ENCODE measurements around the gene SMARCC1.

SMARCC1 gene

GRCh38 chr3:47701388-47701787 is 80.3 kb downstream of the SMARCC1 start:
- Histone ChIP-seq H3K9ac (ENCODE audit: low read depth, low read length) (no peak overlapping the region), H3K27me3 (ENCODE audit: control insufficient read depth, insufficient read depth, low read length) (no peaks in the 10 kb centered on the region), H3K9me3 (ENCODE audit: control insufficient read depth, insufficient read depth, low read length) (no peaks in the 10 kb centered on the region), H3K4me1 (ENCODE audit: control insufficient read depth, insufficient read depth, low read length) (no peaks in the 10 kb centered on the region), H3K36me3 (ENCODE audit: control insufficient read depth, insufficient read depth, low read length) (peaks cover 95% of the 10 kb centered on the region), H3K4me3 (ENCODE audit: low read depth, low read length) (no peak overlapping the region), H3K27ac (ENCODE audit: low read depth, low read length) (no peak overlapping the region)

DNA sequence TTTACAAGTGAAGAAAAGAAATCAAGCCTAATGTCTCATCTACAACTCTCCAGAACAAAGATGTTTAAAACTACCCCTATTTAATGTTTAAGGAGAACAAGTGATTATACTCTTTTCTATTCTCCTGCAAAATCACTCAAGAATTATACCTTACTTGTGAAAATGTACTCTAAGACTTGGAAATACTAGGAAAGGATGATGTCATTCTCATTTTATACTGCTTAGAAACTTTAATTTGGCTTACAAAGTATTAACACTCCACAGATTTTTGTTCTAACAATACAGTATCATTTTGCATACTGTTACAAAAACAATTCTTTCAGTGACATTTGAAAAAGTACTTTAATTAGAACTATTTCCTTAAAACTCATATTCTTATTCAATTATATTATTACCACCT is 89.5 kb downstream of the SMARCC1 start:
- Histone ChIP-seq H3K9me3 (ENCODE audit: control insufficient read depth, insufficient read depth, low read length) (no peaks in the 10 kb centered on the region), H3K4me1 (ENCODE audit: control insufficient read depth, insufficient read depth, low read length) (no peaks in the 10 kb centered on the region), H3K27me3 (ENCODE audit: control insufficient read depth, insufficient read depth, low read length) (no peaks in the 10 kb centered on the region), H3K36me3 (ENCODE audit: control insufficient read depth, insufficient read depth, low read length) (peaks cover 92% of the 10 kb centered on the region), H3K9ac (ENCODE audit: low read depth, low read length) (no peak overlapping the region), H3K4me3 (ENCODE audit: low read depth, low read length) (no peak overlapping the region), H3K27ac (ENCODE audit: low read depth, low read length) (no peak overlapping the region)

- Histone ChIP-seq H3K27ac (ENCODE audit: low read depth, low read length) (no peak overlapping the region), H3K4me3 (ENCODE audit: low read depth, low read length) (no peak overlapping the region)
Measured at GRCh38 chr3:47688488-47688887, 93.2 kb downstream of the SMARCC1 start.

GRCh38 chr3:47685037-47685436 is 96.7 kb downstream of the SMARCC1 start:
- H3K9ac ChIP-seq (ENCODE audit: low read depth, low read length): no peak overlapping the region
- peaks cover 94% of the 10 kb centered on the region for H3K36me3 ChIP-seq (ENCODE audit: control insufficient read depth, insufficient read depth, low read length)
- no peak overlapping the region for H3K4me3 ChIP-seq (ENCODE audit: low read depth, low read length)
- H3K27me3 ChIP-seq (ENCODE audit: control insufficient read depth, insufficient read depth, low read length): no peaks in the 10 kb centered on the region
- no peaks in the 10 kb centered on the region for H3K9me3 ChIP-seq (ENCODE audit: control insufficient read depth, insufficient read depth, low read length)
- no peaks in the 10 kb centered on the region for H3K4me1 ChIP-seq (ENCODE audit: control insufficient read depth, insufficient read depth, low read length)
- H3K27ac ChIP-seq (ENCODE audit: low read depth, low read length): no peak overlapping the region

More at GRCh38 chr3:47688488-47688887, 93.2 kb downstream of the SMARCC1 start:
- no peaks in the 10 kb centered on the region for H3K9me3 ChIP-seq (ENCODE audit: control insufficient read depth, insufficient read depth, low read length)
- no peak overlapping the region for H3K9ac ChIP-seq (ENCODE audit: low read depth, low read length)
- H3K27me3 ChIP-seq (ENCODE audit: control insufficient read depth, insufficient read depth, low read length): no peaks in the 10 kb centered on the region
- no peaks in the 10 kb centered on the region for H3K4me1 ChIP-seq (ENCODE audit: control insufficient read depth, insufficient read depth, low read length)
- H3K36me3 ChIP-seq (ENCODE audit: control insufficient read depth, insufficient read depth, low read length): peaks cover 97% of the 10 kb centered on the region

- Histone ChIP-seq H3K4me3 (ENCODE audit: low read depth, low read length) (no peak overlapping the region), H3K27me3 (ENCODE audit: control insufficient read depth, insufficient read depth, low read length) (no peaks in the 10 kb centered on the region), H3K9me3 (ENCODE audit: control insufficient read depth, insufficient read depth, low read length) (no peaks in the 10 kb centered on the region), H3K36me3 (ENCODE audit: control insufficient read depth, insufficient read depth, low read length) (peaks cover 95% of the 10 kb centered on the region), H3K27ac (ENCODE audit: low read depth, low read length) (no peak overlapping the region), H3K4me1 (ENCODE audit: control insufficient read depth, insufficient read depth, low read length) (no peaks in the 10 kb centered on the region), H3K9ac (ENCODE audit: low read depth, low read length) (no peak overlapping the region)
Measured at GRCh38 chr3:47681016-47681415, 100.7 kb downstream of the SMARCC1 start.

GRCh38 chr3:47678446-47679338 is 103.0 kb downstream of the SMARCC1 start:
- no peak overlapping the region for H3K9ac ChIP-seq (ENCODE audit: low read depth, low read length)
- no peak overlapping the region for H3K27ac ChIP-seq (ENCODE audit: low read depth, low read length)
- no peaks in the 10 kb centered on the region for H3K9me3 ChIP-seq (ENCODE audit: control insufficient read depth, insufficient read depth, low read length)
- H3K4me1 ChIP-seq (ENCODE audit: control insufficient read depth, insufficient read depth, low read length): no peaks in the 10 kb centered on the region
- H3K27me3 ChIP-seq (ENCODE audit: control insufficient read depth, insufficient read depth, low read length): no peaks in the 10 kb centered on the region
- peaks cover 97% of the 10 kb centered on the region for H3K36me3 ChIP-seq (ENCODE audit: control insufficient read depth, insufficient read depth, low read length)
- H3K4me3 ChIP-seq (ENCODE audit: low read depth, low read length): no peak overlapping the region

GRCh38 chr3:47669026-47669749 is 112.5 kb downstream of the SMARCC1 start:
- Histone ChIP-seq H3K4me3 (ENCODE audit: low read depth, low read length) (no peak overlapping the region), H3K9me3 (ENCODE audit: control insufficient read depth, insufficient read depth, low read length) (no peaks in the 10 kb centered on the region), H3K4me1 (ENCODE audit: control insufficient read depth, insufficient read depth, low read length) (no peaks in the 10 kb centered on the region), H3K36me3 (ENCODE audit: control insufficient read depth, insufficient read depth, low read length) (peaks cover 91% of the 10 kb centered on the region), H3K27ac (ENCODE audit: low read depth, low read length) (no peak overlapping the region), H3K9ac (ENCODE audit: low read depth, low read length) (no peak overlapping the region), H3K27me3 (ENCODE audit: control insufficient read depth, insufficient read depth, low read length) (no peaks in the 10 kb centered on the region)

GRCh38 chr3:47666118-47666517 is 115.6 kb downstream of the SMARCC1 start:
- H3K27ac ChIP-seq (ENCODE audit: low read depth, low read length): no peak overlapping the region
- peaks cover 87% of the 10 kb centered on the region for H3K36me3 ChIP-seq (ENCODE audit: control insufficient read depth, insufficient read depth, low read length)
- H3K27me3 ChIP-seq (ENCODE audit: control insufficient read depth, insufficient read depth, low read length): no peaks in the 10 kb centered on the region
- H3K9ac ChIP-seq (ENCODE audit: low read depth, low read length): no peak overlapping the region
- no peak overlapping the region for H3K4me3 ChIP-seq (ENCODE audit: low read depth, low read length)
- H3K9me3 ChIP-seq (ENCODE audit: control insufficient read depth, insufficient read depth, low read length): no peaks in the 10 kb centered on the region
- H3K4me1 ChIP-seq (ENCODE audit: control insufficient read depth, insufficient read depth, low read length): no peaks in the 10 kb centered on the region

GRCh38 chr3:47664519-47664918 is 117.2 kb downstream of the SMARCC1 start:
- Histone ChIP-seq H3K36me3 (ENCODE audit: control insufficient read depth, insufficient read depth, low read length) (peaks cover 86% of the 10 kb centered on the region), H3K27ac (ENCODE audit: low read depth, low read length) (no peak overlapping the region), H3K4me1 (ENCODE audit: control insufficient read depth, insufficient read depth, low read length) (no peaks in the 10 kb centered on the region), H3K9me3 (ENCODE audit: control insufficient read depth, insufficient read depth, low read length) (no peaks in the 10 kb centered on the region), H3K27me3 (ENCODE audit: control insufficient read depth, insufficient read depth, low read length) (no peaks in the 10 kb centered on the region), H3K4me3 (ENCODE audit: low read depth, low read length) (no peak overlapping the region), H3K9ac (ENCODE audit: low read depth, low read length) (no peak overlapping the region)

DNA sequence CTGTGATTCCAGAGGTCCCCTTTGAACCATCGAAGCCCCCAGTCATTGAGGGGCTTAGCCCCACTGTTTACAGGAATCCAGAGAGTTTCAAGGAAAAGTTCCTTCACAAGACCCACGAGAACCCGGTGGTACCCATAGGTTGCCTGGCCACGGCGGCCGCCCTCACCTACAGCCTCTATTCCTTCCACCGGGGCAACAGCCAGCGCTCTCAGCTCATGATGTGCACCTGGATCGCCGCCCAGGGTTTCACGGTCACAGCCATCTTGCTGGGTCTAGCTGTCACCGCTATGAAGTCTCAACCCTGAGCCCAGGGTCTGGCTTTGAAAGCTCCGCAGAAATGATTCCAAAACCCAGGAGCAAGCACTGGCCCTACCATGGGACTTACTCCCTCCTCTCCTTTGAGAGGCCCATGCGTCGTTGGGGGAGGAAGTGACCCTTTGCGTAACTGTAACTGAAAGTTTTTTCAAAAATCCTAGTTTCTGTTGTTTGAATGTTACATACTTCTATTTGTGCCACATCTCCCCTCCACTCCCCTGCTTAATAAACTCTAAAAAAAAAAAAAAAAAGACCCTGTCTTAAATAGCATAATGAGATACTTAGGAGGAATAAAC is 118.0 kb downstream of the SMARCC1 start:
- Histone ChIP-seq H3K27me3 (ENCODE audit: control insufficient read depth, insufficient read depth, low read length) (no peaks in the 10 kb centered on the region), H3K27ac (ENCODE audit: low read depth, low read length) (no peak overlapping the region), H3K4me3 (ENCODE audit: low read depth, low read length) (no peak overlapping the region), H3K9me3 (ENCODE audit: control insufficient read depth, insufficient read depth, low read length) (no peaks in the 10 kb centered on the region), H3K4me1 (ENCODE audit: control insufficient read depth, insufficient read depth, low read length) (no peaks in the 10 kb centered on the region), H3K36me3 (ENCODE audit: control insufficient read depth, insufficient read depth, low read length) (peaks cover 85% of the 10 kb centered on the region), H3K9ac (ENCODE audit: low read depth, low read length) (no peak overlapping the region)

Data from HUES48 (cell line).